ENCODE results near the gene NUAK1.
"Not testable (repeated sequence)": the region's sequence is repeated elsewhere in the genome, so short reads cannot be mapped to it uniquely, and the experiment has no call there.

Gene NUAK1

GRCh38 chr12:106027911-106028310 is 110.8 kb downstream of the NUAK1 start:
- DNase-seq = no peak

- DNase-seq = no peak
Observed at GRCh38 chr12:106027286-106027685, 111.5 kb downstream of the NUAK1 start.

- DNase-seq = no peak
Observed at GRCh38 chr12:106025129-106025528, 113.6 kb downstream of the NUAK1 start.

- DNase-seq = no peak
Observed at GRCh38 chr12:106023039-106023438, 115.7 kb downstream of the NUAK1 start.

- DNase-seq = no peak
Observed at GRCh38 chr12:106022568-106023012, 116.2 kb downstream of the NUAK1 start.

- no peak for DNase-seq
Observed at GRCh38 chr12:106021516-106021915, 117.2 kb downstream of the NUAK1 start.

- DNase-seq = no peak
Observed at GRCh38 chr12:106020736-106021135, 118.0 kb downstream of the NUAK1 start.

- no peak for DNase-seq
Observed at GRCh38 chr12:106019144-106019543, 119.6 kb downstream of the NUAK1 start.

- DNase-seq = no peak
Observed at GRCh38 chr12:106018286-106018685, 120.5 kb downstream of the NUAK1 start.

- DNase-seq = not testable (repeated sequence)
Observed at GRCh38 chr12:106016601-106017278, 122.0 kb downstream of the NUAK1 start.

GRCh38 chr12:106015646-106016045 is 123.1 kb downstream of the NUAK1 start:
- DNase-seq = no peak

GRCh38 chr12:106013941-106014340 is 124.8 kb downstream of the NUAK1 start:
- DNase-seq = no peak
